Esophagus squamous epithelium (tissue), 5 donors: ENCODE data around the gene NOC4L. TPM values are rescaled to one million over a fixed set of nuclear protein-coding genes. Genes with fewer than 3 reads are reported as not detected.
A peak's percentile ranks its signal among the peaks of the same experiment; 100 is the strongest.

Experiments
- DNase-seq: peaks from one replicate; lab custom pipeline; 2025; lab: John Stamatoyannopoulos, UW
- H3K27ac ChIP-seq, 4 donors: fragments of 200-600 bp; sonication (generic); one replicate each; pipeline ENCODE4 v1.5.1; 2016 to 2019; ENCODE audit warnings: mild to moderate bottlenecking in 1 of 4
- H3K27me3 ChIP-seq, 4 donors: fragments of 200-600 bp; sonication (generic); 1 replicate in 3 of 4; 2 replicates in 1 of 4; pipeline versions ENCODE4 v1.5.1 to v1.6.0; 2017 to 2021; ENCODE audit warnings: antibody characterized with exemption in 1 of 4
- H3K36me3 ChIP-seq, 3 donors: fragments of 200-600 bp; sonication (generic); one replicate each; pipeline ENCODE4 v1.5.1; 2016 to 2019
- H3K4me1 ChIP-seq, 3 donors: fragments of 200-600 bp; sonication (generic); one replicate each; pipeline ENCODE4 v1.5.1; 2017 to 2019
- H3K4me3 ChIP-seq, 4 donors: fragments of 200-600 bp; sonication (generic); 1 replicate in 3 of 4; 2 replicates in 1 of 4; pipeline ENCODE4 v1.5.1; 2016 to 2019; ENCODE audit warnings: mild to moderate bottlenecking in 2 of 4, moderate library complexity in 1 of 4
- H3K9me3 ChIP-seq, 3 donors: fragments of 200-600 bp; sonication (generic); one replicate each; pipeline ENCODE4 v1.5.1; 2016 to 2019
- CTCF ChIP-seq, 6 experiments: fragments of 450-650 bp in 4 of 6; fragments of 200-600 bp in 2 of 6; sonication (generic) in 2 of 6; IDR thresholded peaks; one replicate each; pipeline ENCODE4 v1.5.1; 2016 to 2019; ENCODE audit warnings: antibody characterized with exemption in 6 of 6, mild to moderate bottlenecking in 4 of 6, moderate library complexity in 4 of 6
- POLR2A ChIP-seq, 4 donors: fragments of 450-650 bp; IDR thresholded peaks; one replicate each; pipeline ENCODE4 v1.6.1; 2017; ENCODE audit warnings: antibody characterized with exemption in 4 of 4, mild to moderate bottlenecking in 4 of 4, moderate library complexity in 3 of 4
- WGBS, 2 donors: methylation state at CpG; one replicate each; pipeline ENCODE4 v1.1.5; 2018; 5-methylcytosine and 5-hydroxymethylcytosine counted together
- intact Hi-C: fragments of 100-400 bp; cut with DNase I; formaldehyde crosslinking; loops from one replicate; pipeline ENCODE4 v1.15.0; 2022
- total RNA-seq, 4 donors: library from RNA; depleted of rRNA; stranded (reverse); fragments of >200 nt; gene quantifications; one replicate each; pipeline ENCODE4 v1.1.0, GENCODE V29; 2016
- donor health status: DM: yes; HTN: yes; CAD: no.

The NOC4L gene
- total RNA-seq, 4 donors from 2014 or later = 9.6 to 12.1 (median 11.1) TPM

- H3K27ac ChIP-seq = no peak overlapping the region
- intact Hi-C loops = no loop called here
Measured at GRCh38 chr12:132163041-132163910, 19.0 kb downstream of the NOC4L start.

DNA sequence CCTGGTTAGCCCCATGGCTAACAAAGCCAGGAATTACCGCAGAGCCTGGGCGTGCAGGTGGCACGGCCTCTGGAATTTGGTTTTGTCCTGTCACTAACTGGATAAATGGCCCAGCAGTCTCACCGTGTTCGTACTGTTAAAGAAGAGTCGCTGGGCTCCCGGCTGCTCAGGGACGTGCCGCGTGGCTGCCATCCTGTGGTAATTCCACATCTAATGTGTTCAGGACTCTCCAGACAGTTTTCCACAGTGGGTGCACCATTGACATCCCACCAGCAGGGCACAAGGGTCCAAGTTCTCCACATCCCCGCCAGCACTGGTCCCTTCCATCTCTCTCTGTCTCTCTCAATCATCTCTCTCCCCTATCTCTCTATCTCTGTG lies 19.6 kb downstream of the NOC4L start:
- no peak for DNase-seq
- intact Hi-C loops = no loop called here
- Histone ChIP-seq H3K4me1 (peaks cover 12 to 20% (median 17%) of the 10 kb centered on the region in 3 donors), H3K27ac (no peak overlapping the region), H3K4me3 (no peak overlapping the region), H3K27me3 (peaks cover 0 to 49% (median 0%) of the 10 kb centered on the region in 4 donors), H3K36me3 (no peaks in the 10 kb centered on the region), H3K9me3 (no peaks in the 10 kb centered on the region)
- TF ChIP-seq CTCF (IDR thresholded peaks at IDR 0.05) = peak in 1 of 6 experiments; percentile 5
- TF ChIP-seq POLR2A (IDR thresholded peaks at IDR 0.05) = no peak
- WGBS, 2 donors = 43 to 54% methylated on average over 2 to 10 of the region's 11 CpGs

More at GRCh38 chr12:132163041-132163910, 19.0 kb downstream of the NOC4L start:
- no peak for TF ChIP-seq POLR2A (IDR thresholded peaks at IDR 0.05)
- no peak for TF ChIP-seq CTCF (IDR thresholded peaks at IDR 0.05)
- Histone ChIP-seq H3K4me3 (peak overlapping the region in 2 of 4 donors; percentile 13 to 51), H3K27me3 (peaks cover 0 to 42% (median 0%) of the 10 kb centered on the region in 4 donors), H3K9me3 (no peaks in the 10 kb centered on the region), H3K4me1 (peaks cover 12 to 20% (median 17%) of the 10 kb centered on the region in 3 donors), H3K36me3 (no peaks in the 10 kb centered on the region)
- no peak for DNase-seq
- whole genome bisulfite sequencing, 2 donors = 22 to 47% methylated on average over 3 to 15 of the region's 26 CpGs

DNA sequence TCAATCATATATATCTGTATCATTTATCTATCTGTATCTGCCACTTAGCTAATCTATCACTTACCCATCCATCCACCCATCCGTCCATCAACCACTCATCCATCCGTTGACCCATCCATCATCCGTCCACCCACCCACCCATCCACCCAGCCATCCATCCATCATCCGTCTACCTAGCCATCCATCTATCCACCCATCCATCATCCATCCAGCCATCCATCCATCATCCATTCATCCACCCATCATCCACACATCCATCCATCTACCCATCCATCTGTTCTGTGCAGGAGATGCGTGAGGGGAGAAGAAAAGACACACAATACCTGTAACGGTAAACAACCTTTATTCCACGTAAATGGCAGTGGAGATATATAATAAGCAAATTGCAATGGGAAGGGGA lies 20.2 kb downstream of the NOC4L start:
- no peaks in the 10 kb centered on the region for H3K36me3 ChIP-seq
- peaks cover 0 to 54% (median 0%) of the 10 kb centered on the region in 4 donors for H3K27me3 ChIP-seq
- no peak overlapping the region for H3K4me3 ChIP-seq
- intact Hi-C loops = no loop called here
- WGBS, 2 donors = 75 to 77% methylated on average over 7 of the region's 7 CpGs
- H3K4me1 ChIP-seq = peaks cover 12 to 20% (median 17%) of the 10 kb centered on the region in 3 donors
- no peaks in the 10 kb centered on the region for H3K9me3 ChIP-seq
- H3K27ac ChIP-seq = no peak overlapping the region
- TF ChIP-seq POLR2A (IDR thresholded peaks at IDR 0.05) = no peak
- TF ChIP-seq CTCF (IDR thresholded peaks at IDR 0.05) = no peak
- no peak for DNase-seq

DNA sequence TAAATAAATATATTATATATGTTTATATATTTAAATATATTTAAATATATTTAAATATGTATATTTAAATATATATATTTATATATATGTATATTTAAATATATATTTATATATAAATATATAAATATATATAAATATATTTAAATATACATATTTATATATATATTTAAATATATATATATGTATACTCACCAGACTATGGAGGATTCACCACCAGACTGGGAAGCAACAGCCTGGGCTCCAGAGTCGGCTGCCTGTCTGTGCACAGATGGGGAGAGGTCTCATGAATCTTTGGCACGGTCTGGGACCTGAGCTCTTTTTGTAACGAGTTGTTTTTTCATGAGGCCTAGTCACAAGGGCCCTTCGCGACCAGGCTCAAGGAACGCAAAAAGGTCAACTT lies 21.3 kb downstream of the NOC4L start:
- Histone ChIP-seq H3K27ac (no peak overlapping the region), H3K27me3 (peaks cover 0 to 66% (median 0%) of the 10 kb centered on the region in 4 donors), H3K4me1 (peaks cover 12 to 31% (median 17%) of the 10 kb centered on the region in 3 donors), H3K9me3 (no peaks in the 10 kb centered on the region), H3K36me3 (no peaks in the 10 kb centered on the region), H3K4me3 (no peak overlapping the region)
- TF ChIP-seq POLR2A (IDR thresholded peaks at IDR 0.05) = no peak
- TF ChIP-seq CTCF (IDR thresholded peaks at IDR 0.05) = no peak
- WGBS, 2 donors = 95 to 98% methylated on average over 6 of the region's 6 CpGs
- no peak for DNase-seq
- intact Hi-C loops = no loop called here

GRCh38 chr12:132166093-132166492 lies 21.8 kb downstream of the NOC4L start:
- intact Hi-C loops = no loop called here
- no peaks in the 10 kb centered on the region for H3K9me3 ChIP-seq
- WGBS, 2 donors = 83 to 88% methylated on average over 2 of the region's 2 CpGs
- no peak overlapping the region for H3K4me3 ChIP-seq
- H3K27ac ChIP-seq = no peak overlapping the region
- H3K4me1 ChIP-seq = peaks cover 12 to 37% (median 17%) of the 10 kb centered on the region in 3 donors
- DNase-seq = no peak
- H3K27me3 ChIP-seq = peaks cover 0 to 71% (median 0%) of the 10 kb centered on the region in 4 donors
- H3K36me3 ChIP-seq = no peaks in the 10 kb centered on the region
- TF ChIP-seq CTCF (IDR thresholded peaks at IDR 0.05) (no peak), POLR2A (IDR thresholded peaks at IDR 0.05) (no peak)
